Hypothalamus (tissue), 51 donors: ENCODE data around the gene MAT1A.
"Not testable (repeated sequence)": the region's sequence is repeated elsewhere in the genome, so short reads cannot be mapped to it uniquely, and the experiment has no call there.

Experiments used
- DNase-seq, 51 donors: peaks; one replicate each; lab custom pipeline; 2025; lab: John Stamatoyannopoulos, UW

MAT1A gene

GRCh38 chr10:80268266-80268665 lies 21.2 kb downstream of the MAT1A start:
- no peak for DNase-seq

DNA sequence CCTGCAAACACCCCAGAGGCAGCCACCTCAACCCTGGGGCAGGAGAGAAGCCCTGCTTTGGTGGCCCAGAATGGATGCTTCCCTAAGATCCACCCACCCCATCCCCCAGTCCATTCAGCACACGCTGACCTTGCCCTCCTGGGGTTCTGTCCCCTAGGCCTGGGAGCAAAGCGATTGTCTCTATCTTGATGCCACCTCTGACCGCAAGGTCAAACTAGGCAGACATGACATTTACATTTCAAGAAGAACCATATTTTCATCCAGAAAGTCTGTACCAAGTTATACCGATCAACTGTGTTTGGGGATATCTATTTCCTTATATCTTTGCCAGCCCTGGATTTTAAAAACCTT lies 23.0 kb downstream of the MAT1A start:
- DNase-seq: no peak

GRCh38 chr10:80265740-80266512 lies 23.5 kb downstream of the MAT1A start:
- no peak for DNase-seq

DNA sequence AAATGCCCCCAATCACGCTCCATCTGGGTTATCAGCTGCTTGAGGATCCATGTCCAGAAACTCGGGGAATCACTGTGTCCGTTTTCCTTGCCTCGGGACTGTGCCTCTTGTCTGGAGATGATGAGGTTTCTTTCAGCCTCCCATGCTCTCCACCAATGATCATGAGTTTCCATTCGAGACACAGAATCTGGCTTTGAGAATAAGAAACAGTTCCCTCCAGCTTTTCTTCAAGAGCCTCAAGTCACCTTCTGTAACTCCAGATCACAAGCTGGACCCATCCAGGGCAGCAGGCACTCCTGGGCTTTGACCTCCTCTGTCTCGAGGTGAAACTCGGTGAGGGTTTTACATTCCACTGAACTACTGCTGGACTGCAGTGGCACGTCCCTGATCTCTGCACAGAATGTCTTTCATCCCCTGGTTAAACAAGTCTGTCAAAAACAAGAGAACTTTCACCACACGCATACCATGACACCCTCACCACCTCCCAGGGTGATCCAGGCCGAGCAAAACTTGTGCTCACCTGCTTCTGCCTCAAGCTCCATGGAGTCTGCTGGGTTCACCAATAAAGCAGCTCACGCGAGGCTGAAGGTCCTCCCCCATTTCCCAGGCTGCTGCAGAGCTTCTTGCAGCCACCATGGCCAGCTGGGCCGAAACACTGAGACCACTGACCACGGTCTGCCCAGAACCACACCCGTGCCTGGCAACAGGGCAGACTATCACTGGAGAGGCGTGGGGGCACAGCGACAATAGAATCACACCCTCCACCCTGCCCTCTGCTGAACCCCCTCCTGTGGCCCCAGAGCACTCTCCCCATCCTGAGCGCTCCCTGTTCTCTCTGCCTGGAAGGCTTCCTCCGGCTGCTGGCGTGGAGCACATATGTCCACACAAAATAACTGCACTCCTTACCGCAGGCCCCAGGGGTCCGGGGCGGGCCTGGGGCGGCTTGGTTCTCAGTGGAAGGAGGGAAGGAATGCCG lies 25.1 kb downstream of the MAT1A start:
- DNase-seq: no peak

DNA sequence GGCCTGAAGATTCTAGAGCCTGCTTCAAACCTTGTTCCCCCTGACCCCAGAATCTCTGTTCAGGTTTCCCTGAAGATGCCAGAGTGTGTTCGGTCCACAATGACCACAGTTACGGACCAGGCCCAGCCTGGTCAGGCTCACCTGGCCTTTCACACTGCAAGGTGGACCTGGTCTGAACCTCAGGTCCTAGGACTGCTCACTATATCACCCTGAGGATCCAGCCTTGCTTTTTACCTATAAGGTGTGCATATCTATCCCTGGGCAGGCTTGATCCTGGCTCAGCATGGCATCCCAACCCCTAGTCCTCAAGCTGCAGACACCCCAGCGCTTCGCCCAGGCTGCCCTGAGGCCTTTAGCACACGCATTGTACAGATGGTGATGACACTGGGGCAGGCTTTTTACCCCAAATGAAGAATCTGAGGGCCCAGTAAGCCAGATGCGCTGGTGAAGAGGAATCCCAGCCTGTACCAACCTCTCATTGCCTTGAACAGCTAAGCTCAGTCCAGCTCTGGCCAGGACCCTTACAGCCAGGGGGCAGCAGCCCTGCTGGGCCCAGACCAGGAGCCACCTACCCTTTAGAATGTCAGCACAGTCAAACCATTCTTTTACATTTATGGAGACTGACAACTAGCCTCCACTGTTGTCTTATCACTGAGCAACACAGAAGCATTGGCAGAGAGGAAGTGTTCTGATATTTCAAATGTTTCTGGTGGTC lies 28.0 kb downstream of the MAT1A start:
- no peak for DNase-seq

DNA sequence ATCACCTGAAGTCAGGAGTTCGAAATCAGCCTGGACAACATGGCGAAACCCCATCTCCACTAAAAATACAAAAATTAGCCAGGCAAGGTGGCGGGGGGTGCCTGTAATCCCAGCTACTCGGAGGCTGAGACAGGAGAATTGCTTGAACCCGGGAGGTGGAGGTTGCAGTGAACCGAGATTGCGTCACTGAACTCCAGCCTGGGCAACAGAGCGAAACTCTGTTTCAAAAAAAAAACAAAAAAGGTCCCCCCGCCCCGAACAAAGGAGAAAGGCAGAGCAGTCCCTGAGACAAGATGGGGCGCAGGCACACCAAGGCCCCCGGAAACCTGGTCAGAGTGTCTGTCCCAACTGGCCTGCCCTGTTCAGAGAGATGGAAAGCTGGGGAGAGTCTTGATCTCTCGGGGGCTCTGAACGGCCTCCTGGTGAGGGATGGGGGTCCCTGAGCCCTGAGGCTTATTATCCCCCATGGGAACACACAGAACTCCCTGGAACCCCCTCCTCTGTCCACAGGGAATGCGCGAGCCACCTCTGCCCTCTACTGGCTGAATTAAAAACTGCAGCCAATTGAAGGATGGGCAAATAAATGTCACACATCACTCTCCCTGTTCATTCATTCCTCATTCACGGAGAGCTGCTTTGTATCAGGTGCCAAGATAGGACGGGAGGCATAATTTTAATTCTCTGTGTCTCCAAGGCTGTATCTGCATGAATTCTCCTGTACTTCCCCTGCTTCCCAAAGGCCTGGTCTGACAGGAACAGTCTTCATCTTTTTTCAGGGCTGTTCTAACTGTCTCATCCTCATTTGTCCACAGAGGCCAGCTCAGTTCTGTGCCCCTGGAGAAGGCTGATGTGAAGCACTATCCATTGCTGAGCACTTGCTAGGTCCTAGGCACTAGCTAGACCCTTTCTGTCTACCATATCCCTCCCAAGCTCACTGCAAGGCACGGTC lies 28.9 kb downstream of the MAT1A start:
- peak in 6 of 51 donors; percentile 2 to 18 (median 8) for DNase-seq

- DNase-seq: no peak
Observed at GRCh38 chr10:80259405-80259871, 30.0 kb downstream of the MAT1A start.

DNA sequence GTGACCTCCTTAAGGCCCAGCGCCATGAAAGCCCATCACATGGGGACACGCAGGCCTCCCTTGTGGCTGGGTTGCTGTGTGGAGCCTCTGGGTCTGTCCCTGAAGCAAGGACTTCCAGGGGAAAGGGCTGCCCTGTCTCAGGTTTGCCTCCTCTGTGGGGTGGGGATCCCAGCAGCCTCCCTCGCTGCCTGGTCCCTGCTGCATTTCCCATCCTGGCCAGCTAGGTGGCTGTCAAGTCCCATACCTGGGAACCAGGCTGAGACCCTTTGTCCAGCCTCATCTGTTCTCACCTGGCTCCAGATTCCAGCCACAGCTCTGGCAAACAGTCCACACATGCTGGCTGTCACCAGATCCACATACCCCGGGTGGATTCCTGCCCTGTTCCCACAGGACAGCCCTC lies 32.7 kb downstream of the MAT1A start:
- not testable (repeated sequence) for DNase-seq

DNA sequence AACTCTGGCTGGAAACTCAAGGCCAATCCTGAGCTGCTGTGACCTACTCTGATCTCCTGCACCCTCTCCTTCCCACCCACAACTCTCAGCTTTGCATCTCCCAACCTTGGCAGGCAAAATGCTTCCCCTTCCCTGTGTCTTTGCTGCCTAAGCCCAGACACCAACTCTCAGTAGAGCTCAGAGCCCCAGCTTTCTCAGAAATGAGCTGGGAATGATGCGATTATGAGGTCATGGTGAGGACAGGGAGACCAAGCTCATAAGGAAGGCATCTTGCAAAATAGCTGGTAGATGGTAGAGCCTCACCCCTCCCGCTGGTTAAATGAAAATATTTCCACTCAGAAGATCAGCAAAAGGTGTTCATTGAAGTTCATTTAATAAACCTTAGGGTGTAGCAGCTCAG lies 34.7 kb downstream of the MAT1A start:
- not testable (repeated sequence) for DNase-seq

- DNase-seq: not testable (repeated sequence)
Observed at GRCh38 chr10:80253963-80254271, 35.5 kb downstream of the MAT1A start.

DNA sequence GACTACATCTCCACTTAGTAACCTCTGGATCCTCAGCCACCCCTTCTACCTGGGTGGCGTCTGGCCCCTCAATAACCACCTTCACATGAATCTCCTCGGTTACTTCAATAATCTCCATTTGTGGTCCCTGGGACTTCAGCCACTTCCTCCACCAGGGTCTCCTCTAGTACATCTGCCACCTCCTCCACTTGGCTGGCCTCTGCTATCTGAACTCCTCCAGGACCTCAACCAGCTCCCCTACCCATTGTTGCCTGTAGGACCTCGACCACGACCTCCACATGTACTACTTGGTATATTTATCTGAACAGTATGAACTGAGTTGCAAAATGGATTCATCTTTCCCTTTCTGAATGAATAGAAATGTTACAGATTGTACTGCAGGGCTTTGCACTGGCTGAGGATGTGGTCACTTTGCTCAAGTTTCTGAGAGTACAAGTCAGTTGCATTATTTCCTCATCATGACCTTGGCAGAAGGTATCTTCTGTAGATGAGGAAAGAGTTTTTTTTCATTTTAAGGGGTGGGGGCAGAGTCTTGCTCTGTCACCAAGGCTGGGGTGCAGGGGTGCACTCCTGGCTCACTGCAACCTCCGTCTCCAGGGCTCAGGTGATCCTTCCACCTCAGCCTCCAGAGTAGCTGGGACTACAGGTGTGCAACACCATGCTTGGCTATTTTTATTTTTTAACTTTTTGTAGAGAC lies 36.0 kb downstream of the MAT1A start:
- DNase-seq: no peak

DNA sequence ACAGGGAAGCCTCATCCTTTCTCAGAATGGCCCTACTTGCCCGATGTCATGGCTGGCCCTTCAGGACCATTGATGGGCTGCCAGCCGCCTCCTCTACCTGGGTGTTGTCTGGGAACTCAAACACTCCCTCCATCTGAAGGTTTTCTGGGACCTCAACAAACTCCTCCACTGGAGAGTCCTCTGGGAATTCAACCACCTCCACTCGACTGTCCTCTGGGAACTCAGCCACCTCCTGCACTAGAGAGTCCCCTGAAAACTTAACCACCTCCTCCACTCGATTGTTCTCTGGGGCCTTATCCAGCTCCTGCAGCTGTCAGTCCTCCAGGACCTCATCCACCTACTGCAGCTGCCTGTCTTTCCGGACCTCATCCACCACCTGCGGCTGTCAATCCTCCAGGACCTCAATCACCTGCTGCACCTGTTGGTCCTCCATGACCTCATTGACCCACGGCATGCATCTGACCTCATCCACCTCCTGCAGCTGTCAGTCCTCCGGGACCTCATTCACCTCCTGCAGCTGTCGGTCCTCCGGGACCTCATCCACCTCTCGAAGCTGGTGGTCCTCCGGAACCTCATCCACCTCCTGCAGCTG lies 37.1 kb downstream of the MAT1A start:
- no peak for DNase-seq

- DNase-seq: not testable (repeated sequence)
Observed at GRCh38 chr10:80251703-80252280, 37.7 kb downstream of the MAT1A start.

GRCh38 chr10:80250399-80250798 lies 39.1 kb downstream of the MAT1A start:
- DNase-seq: not testable (repeated sequence)

DNA sequence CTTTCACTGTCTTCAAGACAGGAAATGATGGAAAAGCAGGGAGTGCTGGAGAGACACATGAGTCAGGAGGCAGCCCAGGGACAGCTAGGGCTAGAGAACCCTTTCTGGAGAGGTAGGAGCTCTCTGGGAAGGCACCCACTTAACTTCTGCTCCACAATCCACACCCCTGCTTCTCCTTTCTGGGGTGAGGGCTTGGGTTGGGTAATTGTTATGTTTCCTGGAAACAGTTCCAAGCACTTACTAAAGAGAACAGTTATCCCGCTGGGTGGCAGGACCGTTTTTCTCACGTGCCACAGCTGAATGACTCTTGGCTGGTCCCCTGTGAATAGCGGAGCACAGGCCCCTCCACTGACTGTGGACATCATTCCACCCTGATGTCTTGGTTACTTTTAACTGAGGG lies 39.6 kb downstream of the MAT1A start:
- DNase-seq: not testable (repeated sequence)

- DNase-seq: not testable (repeated sequence)
Observed at GRCh38 chr10:80247611-80248010, 41.8 kb downstream of the MAT1A start.

DNA sequence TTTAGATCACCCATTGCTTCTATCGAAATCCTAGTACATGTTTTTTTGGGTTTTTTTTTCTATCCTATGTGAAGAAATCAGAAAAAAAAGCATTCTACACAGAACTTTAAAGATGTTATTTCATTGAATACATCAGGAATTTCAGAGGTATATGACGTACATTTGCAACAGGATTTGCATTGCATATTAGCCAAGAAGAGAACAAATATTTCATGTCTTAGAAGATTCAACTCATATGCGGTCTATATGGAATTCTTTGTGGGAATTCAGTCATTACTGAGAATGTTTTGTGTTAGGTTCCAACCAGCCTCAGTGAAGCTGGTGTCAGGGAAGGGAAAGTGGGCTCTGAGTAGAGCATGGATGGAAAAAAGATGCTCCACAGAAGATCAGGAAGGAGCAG lies 45.1 kb downstream of the MAT1A start:
- DNase-seq: not testable (repeated sequence)

DNA sequence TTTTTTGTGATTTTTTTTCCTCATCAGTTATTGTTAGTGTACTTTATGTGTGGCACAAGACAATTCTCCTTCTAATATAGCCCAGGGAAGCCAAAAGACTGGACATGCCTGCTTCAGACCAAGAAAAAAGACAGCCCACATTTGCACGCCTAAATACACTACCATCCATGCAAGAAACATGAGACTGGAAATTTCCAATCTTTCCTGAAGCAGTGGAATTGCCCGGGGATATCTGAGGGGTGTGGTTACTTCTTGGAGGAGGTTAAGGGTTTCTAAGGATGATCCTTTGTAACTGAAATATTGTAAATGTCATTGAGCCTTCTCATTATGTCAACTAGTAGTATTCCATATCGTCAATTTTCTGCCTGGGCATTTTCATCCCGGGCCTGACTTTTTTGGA lies 47.1 kb downstream of the MAT1A start:
- not testable (repeated sequence) for DNase-seq
